HG02678 (cell line): ENCODE results near the gene MOGAT1.
"Not testable (repeated sequence)": the region's sequence is repeated elsewhere in the genome, so short reads cannot be mapped to it uniquely, and the experiment has no call there.

Experiments
- ATAC-seq: cut with Tn5 transposase; IDR thresholded peaks from one replicate; pipeline ENCODE4 v1.9.1; 2021; ENCODE audit warnings: mild to moderate bottlenecking, moderate library complexity; ENCODE audit not compliant: unreplicated experiment

MOGAT1 gene

DNA sequence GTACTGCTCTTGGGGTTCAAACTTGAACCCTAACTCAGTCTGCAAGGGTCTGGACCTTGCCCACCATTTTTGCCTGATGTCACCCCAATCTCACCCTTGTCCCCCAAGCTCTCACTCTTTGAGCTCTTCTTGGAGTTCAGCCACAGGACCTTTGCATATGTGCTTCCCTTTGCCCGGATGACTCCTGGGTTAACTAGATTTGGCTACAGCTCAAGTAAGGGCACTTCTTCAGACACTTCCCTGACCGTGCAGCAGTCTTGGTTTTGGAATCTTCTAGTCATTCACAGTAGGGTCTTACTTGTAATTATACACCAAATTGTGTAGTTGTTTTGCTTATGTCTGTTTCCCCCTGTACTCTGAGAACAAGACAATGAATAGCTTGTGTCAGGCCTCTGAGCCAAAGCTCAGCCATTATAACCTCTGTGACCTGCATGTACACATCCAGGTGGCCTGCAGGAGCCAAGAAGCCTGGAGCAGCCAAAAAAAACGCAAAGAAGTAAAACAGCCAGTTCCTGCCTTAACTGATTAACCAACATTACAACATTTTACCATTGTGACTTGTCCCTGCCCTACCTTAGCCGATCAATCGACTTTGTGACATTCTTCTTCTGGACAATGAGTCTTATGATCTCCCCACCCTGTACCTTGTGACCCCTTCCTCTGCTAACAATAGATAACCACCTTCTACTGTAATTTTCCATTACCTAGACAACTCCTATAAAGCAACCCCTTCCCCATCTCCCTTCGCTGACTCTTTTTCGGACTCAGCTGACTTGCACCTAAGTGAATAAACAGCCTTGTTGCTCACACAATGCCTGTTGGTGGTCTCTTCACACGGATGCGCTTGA is 1.0 kb upstream of the MOGAT1 start:
- ATAC-seq: no peak

- ATAC-seq: no peak
These were observed 577 bp downstream of the MOGAT1 start for GRCh38 chr2:222672068-222672401.

DNA sequence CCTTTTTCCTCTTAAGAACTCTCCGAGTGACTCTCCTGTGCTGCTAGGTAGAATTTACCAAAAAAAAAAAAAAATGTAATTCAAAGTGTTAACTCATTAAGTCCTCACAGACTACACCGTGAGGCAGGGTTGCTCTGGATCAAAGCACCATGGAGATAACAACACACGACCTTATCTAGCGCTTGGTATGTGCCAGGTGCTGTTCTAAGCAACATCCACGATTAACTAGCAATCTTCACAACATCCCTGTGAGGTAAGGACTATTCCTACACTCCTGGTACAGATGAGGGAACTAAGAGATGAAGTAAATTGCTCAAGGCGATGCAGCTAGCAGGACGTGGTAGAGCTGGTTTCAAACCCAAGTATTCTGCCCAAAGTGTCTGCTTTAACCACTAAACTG is 1.8 kb downstream of the MOGAT1 start:
- no peak for ATAC-seq

DNA sequence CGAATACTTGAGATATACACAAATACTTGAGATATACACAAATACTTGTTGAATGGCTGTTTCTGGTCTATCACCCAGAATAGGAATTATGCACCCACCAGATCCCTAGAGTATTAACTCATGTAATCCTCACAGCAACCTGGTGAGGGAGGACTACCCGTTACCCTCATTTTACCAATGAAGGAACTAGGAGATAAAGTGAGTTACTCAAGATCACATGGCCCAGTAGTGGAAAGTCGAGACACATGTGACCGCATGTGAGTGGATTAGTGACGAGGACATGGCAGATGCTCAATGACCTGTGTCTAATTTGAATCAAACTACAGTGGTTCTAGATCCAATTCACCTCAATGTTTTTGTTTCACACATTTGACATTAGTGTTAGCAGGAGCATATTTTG is 2.4 kb downstream of the MOGAT1 start:
- ATAC-seq: no peak

- no peak for ATAC-seq
These were observed 6.5 kb downstream of the MOGAT1 start for GRCh38 chr2:222677981-222678380.

DNA sequence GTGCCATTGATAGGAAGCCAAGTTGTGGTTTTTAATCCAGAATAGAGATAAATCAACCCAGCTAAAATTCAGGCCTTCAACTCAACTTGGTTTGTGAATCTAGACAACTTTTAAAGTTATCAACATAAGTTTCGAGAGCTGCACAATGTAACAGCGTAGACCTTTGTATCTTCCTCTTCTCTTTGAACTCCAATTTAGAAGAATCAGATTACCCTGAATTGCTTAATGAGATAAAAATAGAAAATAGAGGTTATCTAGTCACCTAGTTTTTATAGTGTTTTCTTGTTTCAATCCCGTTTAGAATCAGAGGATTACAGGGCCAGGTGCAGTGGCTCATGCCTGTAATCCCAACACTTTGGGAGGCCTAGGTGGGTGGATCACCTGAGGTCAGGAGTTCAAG is 12.3 kb downstream of the MOGAT1 start:
- no peak for ATAC-seq

GRCh38 chr2:222686086-222686750 is 14.8 kb downstream of the MOGAT1 start:
- no peak for ATAC-seq

DNA sequence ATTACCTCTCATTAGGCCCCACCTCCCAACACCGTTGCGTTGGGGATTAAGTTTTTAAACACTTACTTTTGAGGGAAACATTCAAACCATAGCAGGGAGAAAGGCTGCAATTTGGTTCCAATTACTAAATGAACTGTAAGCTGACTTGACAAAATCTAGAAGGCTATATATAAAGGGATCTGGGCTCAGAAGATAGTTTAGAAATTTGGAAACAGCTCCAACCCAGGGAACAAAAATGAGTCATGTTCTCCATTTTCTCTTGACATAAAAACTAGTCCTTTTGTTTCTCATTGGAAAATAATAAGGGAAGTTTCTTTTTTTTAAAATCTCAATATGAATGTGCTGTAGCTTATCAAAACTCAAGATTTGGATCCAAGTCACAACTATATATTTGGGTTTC is 17.5 kb downstream of the MOGAT1 start:
- no peak for ATAC-seq

GRCh38 chr2:222689322-222689721 is 17.9 kb downstream of the MOGAT1 start:
- no peak for ATAC-seq

- ATAC-seq: peak; percentile 95
These were observed 19.2 kb downstream of the MOGAT1 start for GRCh38 chr2:222690564-222691200.

DNA sequence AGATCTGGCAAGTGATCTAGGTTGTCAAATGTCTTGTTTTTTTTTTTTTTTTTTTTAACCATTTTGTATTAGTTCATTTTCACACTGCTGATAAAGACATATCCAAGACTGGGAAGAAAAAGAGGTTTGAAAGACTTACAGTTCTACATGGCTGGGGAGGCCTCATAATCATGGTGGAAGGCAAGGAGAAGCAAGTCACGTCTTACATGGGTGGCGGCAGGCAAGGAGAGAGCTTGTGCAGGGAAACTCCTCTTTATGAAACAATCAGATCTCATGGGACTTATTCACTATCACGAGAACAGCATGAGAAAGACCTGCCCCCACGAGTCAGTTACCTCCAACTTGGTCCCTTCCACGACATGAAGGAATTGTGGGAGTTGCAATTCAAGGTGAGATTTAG is 22.0 kb downstream of the MOGAT1 start:
- not testable (repeated sequence) for ATAC-seq

- peak; percentile 53 for ATAC-seq
These were observed 22.4 kb downstream of the MOGAT1 start for GRCh38 chr2:222693837-222694236.

DNA sequence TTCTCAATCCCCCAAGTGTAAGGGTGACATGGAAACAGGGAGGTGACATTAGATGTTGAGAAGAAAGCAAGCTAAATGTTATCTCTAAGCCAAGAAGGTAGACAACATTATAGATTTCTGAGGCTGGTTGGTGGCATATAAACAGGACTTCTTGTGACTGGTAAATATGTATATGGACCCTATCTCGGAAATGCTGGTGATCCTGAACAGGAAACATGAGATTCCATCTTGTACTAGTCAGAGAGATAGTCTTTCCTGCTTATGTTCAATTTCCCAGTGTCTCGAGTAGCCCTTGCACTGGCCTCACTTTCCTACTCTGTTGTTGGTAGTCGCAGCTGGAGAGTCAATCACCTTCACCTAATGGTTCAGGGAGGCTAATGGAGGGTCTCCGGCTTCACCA is 26.8 kb downstream of the MOGAT1 start:
- ATAC-seq: no peak

GRCh38 chr2:222701233-222701632 is 29.8 kb downstream of the MOGAT1 start:
- no peak for ATAC-seq

DNA sequence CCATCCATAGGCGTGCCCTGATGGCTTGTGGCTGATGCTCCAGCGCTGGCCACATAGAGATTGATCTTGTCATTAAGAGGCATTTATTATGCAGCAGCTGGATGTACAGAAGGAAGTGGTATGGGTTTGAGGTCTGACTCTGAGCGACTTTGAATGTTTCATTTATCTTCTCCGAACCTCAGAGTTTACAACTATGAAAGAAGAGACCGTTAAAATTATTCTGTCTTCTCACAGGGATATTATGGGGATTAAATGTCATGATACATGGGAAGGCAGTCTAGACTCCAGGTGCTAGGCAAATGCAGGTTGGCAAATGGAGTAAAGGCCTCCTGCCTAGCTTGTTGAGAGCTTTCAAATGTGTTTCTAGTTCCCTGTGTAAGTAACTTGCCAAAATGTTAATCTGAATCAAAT is 30.3 kb downstream of the MOGAT1 start:
- peak; percentile 54 for ATAC-seq

- no peak for ATAC-seq
These were observed 31.6 kb downstream of the MOGAT1 start for GRCh38 chr2:222703091-222703490.

DNA sequence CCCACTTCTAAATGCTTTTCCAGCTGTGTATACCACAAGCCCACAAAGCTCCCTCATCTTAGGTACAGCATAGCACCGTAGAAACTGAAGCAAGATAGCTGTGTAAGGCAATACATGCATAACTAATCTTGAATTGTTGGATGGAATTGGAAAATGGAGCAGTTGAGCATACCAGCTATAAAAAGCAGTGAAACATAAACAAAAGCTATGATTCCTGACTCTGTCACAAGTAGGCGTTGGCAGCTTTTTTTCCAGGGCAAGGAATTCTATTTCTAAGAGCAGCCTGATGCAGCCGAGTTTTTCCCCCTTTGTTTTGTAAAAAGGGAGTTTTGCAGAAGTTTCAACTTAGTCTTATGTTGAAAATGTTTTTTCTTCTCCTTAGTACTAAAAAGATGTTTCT is 32.4 kb downstream of the MOGAT1 start:
- ATAC-seq: no peak

- no peak for ATAC-seq
These were observed 35.2 kb downstream of the MOGAT1 start for GRCh38 chr2:222706616-222707015.

- ATAC-seq: no peak
These were observed 35.7 kb downstream of the MOGAT1 start for GRCh38 chr2:222707102-222707688.

DNA sequence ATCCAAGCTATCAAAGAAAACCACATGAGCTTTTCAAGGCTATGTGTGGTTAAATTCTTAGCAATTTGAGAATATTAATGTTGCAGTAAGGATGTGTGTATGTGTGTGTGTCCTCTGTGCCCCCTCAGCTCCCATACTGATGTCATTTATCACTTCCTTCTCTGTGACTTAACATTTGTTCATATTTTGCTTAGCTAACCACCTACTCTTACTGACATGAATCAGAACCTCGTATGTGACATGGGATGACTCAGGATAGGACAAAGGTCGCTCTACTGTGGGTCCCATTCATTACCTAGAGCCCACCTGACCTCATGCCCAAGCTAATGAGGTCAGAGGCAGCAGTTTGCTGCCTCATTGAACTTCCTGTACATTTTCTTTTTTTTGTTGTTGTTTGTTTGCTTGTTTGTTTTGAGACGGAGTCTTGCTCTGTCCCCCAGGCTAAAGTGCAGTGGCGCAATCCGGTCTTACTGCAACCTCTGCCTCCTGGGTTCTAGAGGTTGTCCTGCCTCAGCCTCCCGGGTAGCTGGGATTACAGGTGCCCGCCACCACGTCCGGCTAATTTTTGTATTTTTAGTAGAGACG is 36.3 kb downstream of the MOGAT1 start:
- peak; percentile 37 for ATAC-seq

DNA sequence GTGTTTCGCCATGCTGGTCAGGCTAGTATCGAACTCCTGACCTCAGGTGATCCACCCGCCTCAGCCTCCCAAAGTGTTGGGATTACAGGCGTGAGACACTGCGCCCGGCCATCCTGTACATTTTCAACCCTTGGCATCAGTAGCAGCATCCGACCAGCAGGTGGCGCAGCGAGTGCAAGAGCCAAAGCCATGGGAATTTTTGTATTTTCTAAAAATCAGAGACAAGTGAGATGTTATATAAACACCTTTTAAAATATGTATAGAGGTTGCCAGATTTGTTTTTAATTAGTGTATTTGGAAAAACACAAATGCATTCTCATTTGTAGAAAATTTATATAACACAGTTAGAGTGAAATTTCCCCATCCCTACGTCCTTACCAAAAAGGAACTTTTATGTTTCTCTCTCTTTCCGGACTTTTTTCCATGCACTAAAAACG is 36.8 kb downstream of the MOGAT1 start:
- ATAC-seq: peak; percentile 43
